K562 (cell line): ENCODE results near the gene GPR42. TPM values are rescaled to one million over a fixed set of nuclear protein-coding genes. Genes with fewer than 3 reads are reported as not detected.

Experiments used
- ETS2 ChIP-seq: IDR thresholded peaks from 2 replicates; pipeline ENCODE4 v1.6.1; 2016; ENCODE audit warnings: borderline replicate concordance, missing genetic modification characterization, mild to moderate bottlenecking, moderate library complexity, missing compliant biosample characterization; ENCODE audit not compliant: poor library complexity, severe bottlenecking
- FOXA1 ChIP-seq: fragments of 450-650 bp; IDR thresholded peaks from 2 replicates; pipeline ENCODE4 v1.6.1; 2016; ENCODE audit warnings: mild to moderate bottlenecking, borderline replicate concordance
- NCOA1 ChIP-seq: fragments of 450-650 bp; IDR thresholded peaks from 2 replicates; pipeline ENCODE4 v1.6.1; 2016; ENCODE audit warnings: low read depth
- TBP ChIP-seq: optimal IDR thresholded peaks from 2 replicates; pipeline ENCODE3; 2011; ENCODE audit warnings: low read depth, low read length, improper control_type of control experiment
- THRAP3 ChIP-seq: fragments of 450-650 bp; IDR thresholded peaks from 2 replicates; pipeline ENCODE4 v1.6.1; 2016; ENCODE audit warnings: mild to moderate bottlenecking, inconsistent platforms, borderline replicate concordance
- ZNF77 ChIP-seq: fragments of 250-450 bp; sonication (Bioruptor Pico); IDR thresholded peaks from 2 replicates; pipeline ENCODE4 v1.5.0; 2020
- polyA plus RNA-seq, 8 experiments: library from polyadenylated mRNA; depleted of rRNA in 4 of 8; stranded (reverse) in 5 of 8; unstranded in 3 of 8; fragments of >200 nt; fragmentation: Nextera tagmentation in 2 of 8; fragmentation: Illumina TruSeq in 1 of 8; extraction: Ambion mirVana in 2 of 8; extraction: Trizol in 1 of 8; gene quantifications; 2 replicates each; pipeline versions ENCODE4 v1.2.1 to v1.2.3, GENCODE V29; 2011 to 2014; ENCODE audit warnings: inconsistent platforms in 1 of 8, missing spikeins in 1 of 8
- total RNA-seq, 7 experiments: library from RNA; depleted of rRNA in 6 of 7; stranded (reverse); fragments of >200 nt in 6 of 7; fragmentation: Illumina TruSeq in 2 of 7; extraction: Trizol in 2 of 7; gene quantifications; 2 replicates each; pipeline versions ENCODE4 v1.2.1 to v1.2.3, GENCODE V29; 2011 to 2021; ENCODE audit warnings: low replicate concordance in 1 of 7
- TF ChIP-seq, protein P1 (sequence below): fragments of 450-650 bp; conservative IDR thresholded peaks from 2 replicates; pipeline ENCODE4 v1.6.1; 2016; ENCODE audit warnings: missing genetic modification characterization, low read depth, mild to moderate bottlenecking, control low read depth, missing compliant biosample characterization
- TF ChIP-seq, protein P2 (sequence below): fragments of 450-650 bp; IDR thresholded peaks from 2 replicates; pipeline ENCODE4 v1.6.1; 2017; ENCODE audit warnings: antibody characterized with exemption
- TF ChIP-seq, protein P3 (sequence below): fragments of 450-650 bp; IDR thresholded peaks from 2 replicates; pipeline ENCODE4 v1.6.1; 2018; ENCODE audit warnings: mild to moderate bottlenecking, low read depth; ENCODE audit not compliant: partially characterized antibody
- TF ChIP-seq, protein P4 (sequence below), 2 experiments: fragments of 450-650 bp; formaldehyde crosslinking in 1 of 2; IDR thresholded peaks; 2 replicates each; pipeline versions ENCODE4 v1.4.0 to v1.6.1; 2014 to 2020; ENCODE audit warnings: mild to moderate bottlenecking in 2 of 2, borderline replicate concordance in 1 of 2, low read depth in 1 of 2

Gene GPR42
- total and polyA plus RNA-seq, 9 of the 15 experiments (the other 6 are each of a cell fraction or from before 2014, with no cell fraction given) = not detected

DNA sequence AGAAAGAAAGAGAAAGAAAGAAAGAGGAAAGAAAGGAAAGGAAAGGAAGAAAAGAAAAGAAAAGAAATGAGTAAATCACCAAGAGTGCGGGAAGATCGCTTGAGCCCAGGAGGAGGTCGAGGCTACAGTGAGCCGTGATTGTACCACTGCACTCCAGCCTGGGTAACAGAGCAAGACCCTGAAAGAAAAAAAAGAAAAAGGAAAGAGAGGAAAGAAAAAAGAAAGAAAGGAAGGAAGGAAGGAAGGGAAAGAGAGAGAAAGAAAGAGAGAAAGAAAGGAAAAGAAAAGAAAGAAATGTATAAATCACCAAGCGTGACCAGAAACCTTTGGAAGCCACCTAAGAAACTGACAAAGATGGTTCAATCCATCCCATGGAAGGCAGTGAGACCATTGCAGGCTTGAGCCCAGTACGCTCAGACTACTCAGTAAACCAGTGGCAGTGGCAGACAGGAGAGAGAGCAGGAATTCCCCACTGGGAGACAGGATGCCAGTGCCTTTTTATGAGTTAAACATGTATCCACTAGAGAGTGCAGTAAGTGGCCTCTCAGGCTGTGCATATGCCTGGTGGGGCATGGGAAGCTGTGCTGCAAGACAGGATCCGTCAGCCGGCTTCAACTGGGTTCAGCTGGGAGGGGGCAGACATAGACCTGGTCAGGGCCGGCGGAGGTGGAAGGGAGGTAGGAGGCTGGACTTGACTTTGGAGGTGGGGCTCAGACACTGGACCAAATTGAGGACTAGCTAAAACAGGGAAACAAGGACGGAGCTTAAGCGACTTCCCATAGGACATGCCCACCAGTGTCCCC lies 4.8 kb downstream of the GPR42 start (continued):
- TF ChIP-seq, protein P1, sequence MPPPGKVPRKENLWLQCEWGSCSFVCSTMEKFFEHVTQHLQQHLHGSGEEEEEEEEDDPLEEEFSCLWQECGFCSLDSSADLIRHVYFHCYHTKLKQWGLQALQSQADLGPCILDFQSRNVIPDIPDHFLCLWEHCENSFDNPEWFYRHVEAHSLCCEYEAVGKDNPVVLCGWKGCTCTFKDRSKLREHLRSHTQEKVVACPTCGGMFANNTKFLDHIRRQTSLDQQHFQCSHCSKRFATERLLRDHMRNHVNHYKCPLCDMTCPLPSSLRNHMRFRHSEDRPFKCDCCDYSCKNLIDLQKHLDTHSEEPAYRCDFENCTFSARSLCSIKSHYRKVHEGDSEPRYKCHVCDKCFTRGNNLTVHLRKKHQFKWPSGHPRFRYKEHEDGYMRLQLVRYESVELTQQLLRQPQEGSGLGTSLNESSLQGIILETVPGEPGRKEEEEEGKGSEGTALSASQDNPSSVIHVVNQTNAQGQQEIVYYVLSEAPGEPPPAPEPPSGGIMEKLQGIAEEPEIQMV (tag) = peak; percentile 89
- no peak for TF ChIP-seq TBP
- TF ChIP-seq THRAP3 = peak; percentile 84
- TF ChIP-seq ETS2 (tag) = no peak
- TF ChIP-seq, protein P2, sequence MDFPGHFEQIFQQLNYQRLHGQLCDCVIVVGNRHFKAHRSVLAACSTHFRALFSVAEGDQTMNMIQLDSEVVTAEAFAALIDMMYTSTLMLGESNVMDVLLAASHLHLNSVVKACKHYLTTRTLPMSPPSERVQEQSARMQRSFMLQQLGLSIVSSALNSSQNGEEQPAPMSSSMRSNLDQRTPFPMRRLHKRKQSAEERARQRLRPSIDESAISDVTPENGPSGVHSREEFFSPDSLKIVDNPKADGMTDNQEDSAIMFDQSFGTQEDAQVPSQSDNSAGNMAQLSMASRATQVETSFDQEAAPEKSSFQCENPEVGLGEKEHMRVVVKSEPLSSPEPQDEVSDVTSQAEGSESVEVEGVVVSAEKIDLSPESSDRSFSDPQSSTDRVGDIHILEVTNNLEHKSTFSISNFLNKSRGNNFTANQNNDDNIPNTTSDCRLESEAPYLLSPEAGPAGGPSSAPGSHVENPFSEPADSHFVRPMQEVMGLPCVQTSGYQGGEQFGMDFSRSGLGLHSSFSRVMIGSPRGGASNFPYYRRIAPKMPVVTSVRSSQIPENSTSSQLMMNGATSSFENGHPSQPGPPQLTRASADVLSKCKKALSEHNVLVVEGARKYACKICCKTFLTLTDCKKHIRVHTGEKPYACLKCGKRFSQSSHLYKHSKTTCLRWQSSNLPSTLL = peak; percentile 30; the same call in 1 of the 2 replicates
- no peak for TF ChIP-seq FOXA1
- TF ChIP-seq NCOA1 = 0 out of 2 replicates have a peak, but pooled peaks have one; percentile 6
- TF ChIP-seq, protein P3, sequence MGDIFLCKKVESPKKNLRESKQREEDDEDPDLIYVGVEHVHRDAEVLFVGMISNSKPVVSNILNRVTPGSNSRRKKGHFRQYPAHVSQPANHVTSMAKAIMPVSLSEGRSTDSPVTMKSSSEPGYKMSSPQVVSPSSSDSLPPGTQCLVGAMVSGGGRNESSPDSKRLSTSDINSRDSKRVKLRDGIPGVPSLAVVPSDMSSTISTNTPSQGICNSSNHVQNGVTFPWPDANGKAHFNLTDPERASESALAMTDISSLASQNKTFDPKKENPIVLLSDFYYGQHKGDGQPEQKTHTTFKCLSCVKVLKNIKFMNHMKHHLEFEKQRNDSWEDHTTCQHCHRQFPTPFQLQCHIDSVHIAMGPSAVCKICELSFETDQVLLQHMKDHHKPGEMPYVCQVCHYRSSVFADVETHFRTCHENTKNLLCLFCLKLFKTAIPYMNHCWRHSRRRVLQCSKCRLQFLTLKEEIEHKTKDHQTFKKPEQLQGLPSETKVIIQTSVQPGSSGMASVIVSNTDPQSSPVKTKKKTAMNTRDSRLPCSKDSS = peak; percentile 45
- TF ChIP-seq, protein P4, sequence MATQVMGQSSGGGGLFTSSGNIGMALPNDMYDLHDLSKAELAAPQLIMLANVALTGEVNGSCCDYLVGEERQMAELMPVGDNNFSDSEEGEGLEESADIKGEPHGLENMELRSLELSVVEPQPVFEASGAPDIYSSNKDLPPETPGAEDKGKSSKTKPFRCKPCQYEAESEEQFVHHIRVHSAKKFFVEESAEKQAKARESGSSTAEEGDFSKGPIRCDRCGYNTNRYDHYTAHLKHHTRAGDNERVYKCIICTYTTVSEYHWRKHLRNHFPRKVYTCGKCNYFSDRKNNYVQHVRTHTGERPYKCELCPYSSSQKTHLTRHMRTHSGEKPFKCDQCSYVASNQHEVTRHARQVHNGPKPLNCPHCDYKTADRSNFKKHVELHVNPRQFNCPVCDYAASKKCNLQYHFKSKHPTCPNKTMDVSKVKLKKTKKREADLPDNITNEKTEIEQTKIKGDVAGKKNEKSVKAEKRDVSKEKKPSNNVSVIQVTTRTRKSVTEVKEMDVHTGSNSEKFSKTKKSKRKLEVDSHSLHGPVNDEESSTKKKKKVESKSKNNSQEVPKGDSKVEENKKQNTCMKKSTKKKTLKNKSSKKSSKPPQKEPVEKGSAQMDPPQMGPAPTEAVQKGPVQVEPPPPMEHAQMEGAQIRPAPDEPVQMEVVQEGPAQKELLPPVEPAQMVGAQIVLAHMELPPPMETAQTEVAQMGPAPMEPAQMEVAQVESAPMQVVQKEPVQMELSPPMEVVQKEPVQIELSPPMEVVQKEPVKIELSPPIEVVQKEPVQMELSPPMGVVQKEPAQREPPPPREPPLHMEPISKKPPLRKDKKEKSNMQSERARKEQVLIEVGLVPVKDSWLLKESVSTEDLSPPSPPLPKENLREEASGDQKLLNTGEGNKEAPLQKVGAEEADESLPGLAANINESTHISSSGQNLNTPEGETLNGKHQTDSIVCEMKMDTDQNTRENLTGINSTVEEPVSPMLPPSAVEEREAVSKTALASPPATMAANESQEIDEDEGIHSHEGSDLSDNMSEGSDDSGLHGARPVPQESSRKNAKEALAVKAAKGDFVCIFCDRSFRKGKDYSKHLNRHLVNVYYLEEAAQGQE (IDR thresholded peaks at IDR 0.05; ENCODE audit: borderline replicate concordance) = peak; percentile 81
- TF ChIP-seq, protein P4 (CRISPR knock-in tag; IDR thresholded peaks at IDR 0.05; ENCODE audit: low read depth) = no peak
- TF ChIP-seq ZNF77 = no peak
